ENCODE results near the gene KCNJ5. TPM values are rescaled to one million over a fixed set of nuclear protein-coding genes. Genes with fewer than 3 reads are reported as not detected.

The KCNJ5 gene
- total RNA-seq, 1 donor from 2014 or later = not detected

- H3K4me1 Mint-ChIP-seq = peaks cover 30% of the 10 kb centered on the region
- Histone ChIP-seq H3K9ac (no peak overlapping the region), H4K20me1 (ENCODE audit: low read depth) (peaks cover 32% of the 10 kb centered on the region), H3F3A (ENCODE audit: low read depth) (peaks cover 28% of the 10 kb centered on the region), H3K27ac (no peak overlapping the region), H3K79me2 (ENCODE audit: low read depth) (no peaks in the 10 kb centered on the region), H3K9me3 (ENCODE audit: low read depth) (no peaks in the 10 kb centered on the region), H3K4me3 (peak overlapping the region; percentile 60), H3K4me2 (peak overlapping the region; percentile 86), H2AFZ (replicated peaks) (no peak overlapping the region), H3K4me1 (peaks cover 29% of the 10 kb centered on the region), H3K27me3 (peaks cover 83% of the 10 kb centered on the region), H3K36me3 (no peaks in the 10 kb centered on the region)
- no peaks in the 10 kb centered on the region for H3K36me3 Mint-ChIP-seq
- H3K27ac Mint-ChIP-seq = no peak overlapping the region
- no peaks in the 10 kb centered on the region for H3K9me3 Mint-ChIP-seq
- peak overlapping the region; percentile 81 for H3K4me3 Mint-ChIP-seq
- peaks cover 44% of the 10 kb centered on the region for H3K27me3 Mint-ChIP-seq (ENCODE audit: insufficient read depth, low read depth)
- TF ChIP-seq CTCF (IDR thresholded peaks at IDR 0.05) (no peak), EZH2 (IDR thresholded peaks at IDR 0.05) (no peak), EZH2phosphoT487 (IDR thresholded peaks at IDR 0.05) (no peak)
- no peak for DNase-seq (ENCODE audit: low spot score)
Measured at GRCh38 chr11:128906185-128907050, 15.3 kb downstream of the KCNJ5 start.

- peaks cover 3% of the 10 kb centered on the region for H3K9me3 Mint-ChIP-seq
- H3K4me3 Mint-ChIP-seq = no peak overlapping the region
- DNase-seq (ENCODE audit: low spot score) = no peak
- peaks cover 22% of the 10 kb centered on the region for H3K4me1 Mint-ChIP-seq
- H3K27ac Mint-ChIP-seq = no peak overlapping the region
- Histone ChIP-seq H3K4me3 (no peak overlapping the region), H3K9me3 (ENCODE audit: low read depth) (no peaks in the 10 kb centered on the region), H3K36me3 (no peaks in the 10 kb centered on the region), H3F3A (ENCODE audit: low read depth) (peaks cover 28% of the 10 kb centered on the region), H3K27ac (no peak overlapping the region), H2AFZ (replicated peaks) (no peak overlapping the region), H3K9ac (no peak overlapping the region), H3K4me2 (no peak overlapping the region), H3K4me1 (peaks cover 21% of the 10 kb centered on the region), H3K79me2 (ENCODE audit: low read depth) (no peaks in the 10 kb centered on the region), H3K27me3 (peaks cover 71% of the 10 kb centered on the region), H4K20me1 (ENCODE audit: low read depth) (peaks cover 21% of the 10 kb centered on the region)
- no peaks in the 10 kb centered on the region for H3K36me3 Mint-ChIP-seq
- peaks cover 33% of the 10 kb centered on the region for H3K27me3 Mint-ChIP-seq (ENCODE audit: insufficient read depth, low read depth)
- TF ChIP-seq EZH2 (IDR thresholded peaks at IDR 0.05) (no peak), EZH2phosphoT487 (IDR thresholded peaks at IDR 0.05) (peak; percentile 48)
Measured at GRCh38 chr11:128907585-128907984, 16.4 kb downstream of the KCNJ5 start.

- Histone ChIP-seq H3K79me2 (ENCODE audit: low read depth) (no peaks in the 10 kb centered on the region), H3K4me1 (peaks cover 17% of the 10 kb centered on the region), H2AFZ (replicated peaks) (no peak overlapping the region), H3K27me3 (peaks cover 61% of the 10 kb centered on the region), H3K27ac (no peak overlapping the region), H3K9ac (no peak overlapping the region), H3K4me2 (no peak overlapping the region), H3K4me3 (no peak overlapping the region), H3K36me3 (no peaks in the 10 kb centered on the region), H3K9me3 (ENCODE audit: low read depth) (no peaks in the 10 kb centered on the region), H4K20me1 (ENCODE audit: low read depth) (peaks cover 11% of the 10 kb centered on the region), H3F3A (ENCODE audit: low read depth) (peaks cover 22% of the 10 kb centered on the region)
- no peak for TF ChIP-seq EZH2phosphoT487 (IDR thresholded peaks at IDR 0.05)
- TF ChIP-seq EZH2 (IDR thresholded peaks at IDR 0.05) = no peak
- TF ChIP-seq CTCF (IDR thresholded peaks at IDR 0.05) = no peak
- Mint-ChIP-seq H3K9me3 (peaks cover 5% of the 10 kb centered on the region), H3K4me3 (no peak overlapping the region), H3K27ac (no peak overlapping the region), H3K27me3 (ENCODE audit: insufficient read depth, low read depth) (peaks cover 23% of the 10 kb centered on the region), H3K4me1 (peaks cover 17% of the 10 kb centered on the region), H3K36me3 (no peaks in the 10 kb centered on the region)
- no peak for DNase-seq (ENCODE audit: low spot score)
Measured at GRCh38 chr11:128908391-128909246, 17.5 kb downstream of the KCNJ5 start.
